Measurements from ENCODE around the gene OCA2.
"Not testable (repeated sequence)": the region's sequence is repeated elsewhere in the genome, so short reads cannot be mapped to it uniquely, and the experiment has no call there.

The OCA2 gene

DNA sequence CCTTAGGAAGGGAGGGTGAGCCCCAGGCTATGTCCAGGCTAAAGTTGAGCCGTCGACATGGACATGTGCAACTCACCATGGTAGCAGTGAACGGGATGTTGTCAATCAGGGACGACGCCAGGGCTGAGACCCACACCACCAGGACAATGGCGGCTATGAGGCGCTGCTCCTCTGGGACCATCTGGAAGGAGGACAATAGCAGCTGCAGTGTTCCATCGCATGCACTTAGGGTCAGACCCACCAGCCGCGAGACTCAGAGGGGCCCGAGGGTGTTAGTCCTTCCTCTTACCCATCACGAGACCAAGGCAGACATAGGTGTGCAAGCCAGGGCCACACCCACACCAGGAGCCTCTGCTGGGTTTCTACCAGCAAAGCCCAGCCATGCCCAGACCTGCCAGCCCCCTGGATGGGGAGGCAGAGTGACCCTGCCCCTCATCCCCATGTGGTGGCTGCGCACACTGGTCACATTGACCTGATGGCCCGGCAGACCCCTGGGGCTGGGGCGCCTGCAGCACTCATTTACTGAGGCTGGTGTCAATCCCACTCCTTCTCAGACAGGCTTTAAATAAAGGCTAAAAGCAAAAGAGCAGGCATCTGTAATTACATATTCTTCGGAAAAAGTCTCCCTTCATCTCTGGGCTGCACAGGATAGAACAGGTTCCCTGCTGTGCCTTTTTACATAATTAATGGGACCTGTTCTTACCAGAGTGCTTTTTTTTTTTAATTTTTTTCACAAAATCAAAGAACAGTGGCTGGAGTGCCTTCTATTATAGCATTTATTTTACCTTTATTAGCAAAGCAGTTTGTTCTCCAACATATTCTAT lies 227.8 kb downstream of the OCA2 start:
- no peak for DNase-seq (ENCODE audit: low spot score)

- no peak for DNase-seq (ENCODE audit: low spot score)
Observed at GRCh38 chr15:27870320-27870719, 228.8 kb downstream of the OCA2 start.

GRCh38 chr15:27869697-27870281 lies 229.3 kb downstream of the OCA2 start:
- no peak for DNase-seq (ENCODE audit: low spot score)

DNA sequence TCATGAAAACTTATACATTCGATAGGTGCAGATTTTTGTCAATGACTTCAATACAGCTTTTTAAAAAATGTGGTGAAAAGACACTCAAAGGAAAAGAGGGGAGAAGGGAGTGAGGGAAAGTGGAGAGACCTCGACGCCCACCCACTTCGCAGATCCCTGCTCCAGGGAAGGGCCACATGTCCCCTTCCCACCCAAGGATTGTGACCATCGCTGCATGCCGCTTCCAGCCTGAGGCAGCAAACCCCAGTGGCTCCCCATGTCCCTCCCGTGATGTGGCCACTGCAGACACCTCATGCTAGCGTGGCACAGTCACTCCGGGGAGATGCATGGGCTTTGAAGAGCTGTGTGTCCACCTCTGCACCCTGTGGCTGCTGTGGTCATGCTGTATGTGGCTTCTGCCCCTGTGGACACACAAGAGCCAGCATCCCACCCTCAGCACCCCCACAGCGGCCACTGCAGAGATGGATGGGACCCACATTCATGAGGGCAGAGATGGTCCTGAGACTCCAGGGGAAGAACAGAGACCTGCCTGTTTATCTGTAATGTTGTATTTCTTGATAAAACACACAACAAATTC lies 230.2 kb downstream of the OCA2 start:
- no peak for DNase-seq (ENCODE audit: low spot score)

GRCh38 chr15:27867861-27868260 lies 231.3 kb downstream of the OCA2 start:
- DNase-seq (ENCODE audit: low spot score), result no peak

- no peak for DNase-seq (ENCODE audit: low spot score)
Observed at GRCh38 chr15:27866505-27867165, 232.5 kb downstream of the OCA2 start.

GRCh38 chr15:27865926-27866325 lies 233.2 kb downstream of the OCA2 start:
- no peak for DNase-seq (ENCODE audit: low spot score)

- DNase-seq (ENCODE audit: low spot score), result no peak
Observed at GRCh38 chr15:27865323-27865922, 233.7 kb downstream of the OCA2 start.

DNA sequence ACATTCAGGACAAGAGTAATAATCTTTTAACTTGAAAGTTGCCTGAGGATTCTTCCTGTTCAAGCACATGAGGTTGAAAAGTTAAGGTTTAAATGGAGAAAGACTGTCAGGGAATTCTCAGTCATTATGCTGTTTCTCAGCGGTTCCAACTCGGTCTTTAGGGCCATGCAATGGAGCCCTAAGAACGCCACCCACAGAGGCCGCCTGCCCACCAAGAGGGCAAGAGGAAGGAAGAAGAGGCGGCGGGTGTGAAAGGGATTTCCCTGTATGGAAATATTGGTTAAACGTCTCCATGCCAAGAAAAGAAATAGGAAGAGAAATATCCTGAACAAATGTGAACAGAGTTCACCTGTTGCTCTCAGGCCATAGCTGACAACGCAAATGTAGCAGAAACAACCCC lies 234.4 kb downstream of the OCA2 start:
- DNase-seq (ENCODE audit: low spot score), result no peak

GRCh38 chr15:27864086-27864485 lies 235.0 kb downstream of the OCA2 start:
- no peak for DNase-seq (ENCODE audit: low spot score)

GRCh38 chr15:27863000-27863399 lies 236.1 kb downstream of the OCA2 start:
- no peak for DNase-seq (ENCODE audit: low spot score)

DNA sequence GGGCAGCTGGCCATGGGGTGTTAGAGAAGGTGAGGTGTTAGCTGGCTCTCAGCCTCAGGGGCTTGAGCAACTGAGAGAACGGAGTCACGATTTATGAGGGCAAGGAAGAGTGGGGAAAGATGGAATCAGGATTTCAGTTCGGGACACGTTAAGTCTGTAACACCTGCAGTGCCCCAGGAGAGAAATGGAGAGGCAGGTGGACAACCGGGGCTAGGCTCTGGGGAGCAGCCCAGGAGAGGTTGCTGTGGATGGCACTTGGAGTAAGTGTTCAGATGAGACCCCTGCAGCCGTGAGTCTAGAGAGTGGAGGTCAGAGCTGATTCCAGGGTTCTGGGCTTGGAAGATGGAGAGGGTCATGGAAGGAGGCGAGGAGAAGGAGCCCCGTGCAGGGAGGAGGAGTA lies 237.9 kb downstream of the OCA2 start:
- no peak for DNase-seq (ENCODE audit: low spot score)

DNA sequence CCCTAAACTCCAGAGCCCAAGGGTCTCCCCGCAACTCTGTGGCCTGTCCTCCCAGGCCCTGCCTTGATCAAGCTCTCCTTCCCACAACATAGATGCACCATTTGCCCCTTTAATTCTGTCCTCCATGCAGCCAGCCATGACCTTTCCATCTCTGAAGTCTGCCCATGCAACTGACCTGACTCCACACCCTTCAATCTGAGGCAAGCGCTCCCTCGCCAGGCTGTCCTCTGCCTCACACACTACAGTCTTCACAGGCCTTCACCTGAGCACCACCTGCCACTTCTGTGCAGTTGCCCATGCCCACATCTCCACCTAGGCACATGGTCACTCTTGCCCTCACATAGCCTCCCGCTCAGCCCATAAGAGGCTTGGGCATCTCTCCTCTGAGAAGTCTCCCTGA lies 244.0 kb downstream of the OCA2 start:
- DNase-seq (ENCODE audit: low spot score), result no peak

DNA sequence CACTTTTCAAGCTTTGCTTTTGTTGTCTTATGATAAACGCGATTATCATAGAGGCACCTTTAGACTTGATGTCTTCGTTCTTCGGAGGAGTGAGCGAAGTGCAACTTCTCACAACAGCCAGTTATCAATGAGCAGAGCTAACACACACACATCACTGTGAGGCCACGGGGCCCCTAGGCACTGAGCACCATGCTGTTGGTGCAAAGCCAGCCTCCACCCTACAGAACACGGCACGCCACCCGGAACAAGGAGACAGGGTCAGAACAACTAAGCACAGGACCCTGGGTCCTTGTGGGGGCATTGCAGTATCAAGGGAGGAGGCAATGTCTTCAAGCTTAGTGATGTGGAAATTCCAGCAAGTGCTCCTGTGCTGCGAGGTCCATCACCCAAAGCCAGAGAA lies 244.5 kb downstream of the OCA2 start:
- no peak for DNase-seq (ENCODE audit: low spot score)

DNA sequence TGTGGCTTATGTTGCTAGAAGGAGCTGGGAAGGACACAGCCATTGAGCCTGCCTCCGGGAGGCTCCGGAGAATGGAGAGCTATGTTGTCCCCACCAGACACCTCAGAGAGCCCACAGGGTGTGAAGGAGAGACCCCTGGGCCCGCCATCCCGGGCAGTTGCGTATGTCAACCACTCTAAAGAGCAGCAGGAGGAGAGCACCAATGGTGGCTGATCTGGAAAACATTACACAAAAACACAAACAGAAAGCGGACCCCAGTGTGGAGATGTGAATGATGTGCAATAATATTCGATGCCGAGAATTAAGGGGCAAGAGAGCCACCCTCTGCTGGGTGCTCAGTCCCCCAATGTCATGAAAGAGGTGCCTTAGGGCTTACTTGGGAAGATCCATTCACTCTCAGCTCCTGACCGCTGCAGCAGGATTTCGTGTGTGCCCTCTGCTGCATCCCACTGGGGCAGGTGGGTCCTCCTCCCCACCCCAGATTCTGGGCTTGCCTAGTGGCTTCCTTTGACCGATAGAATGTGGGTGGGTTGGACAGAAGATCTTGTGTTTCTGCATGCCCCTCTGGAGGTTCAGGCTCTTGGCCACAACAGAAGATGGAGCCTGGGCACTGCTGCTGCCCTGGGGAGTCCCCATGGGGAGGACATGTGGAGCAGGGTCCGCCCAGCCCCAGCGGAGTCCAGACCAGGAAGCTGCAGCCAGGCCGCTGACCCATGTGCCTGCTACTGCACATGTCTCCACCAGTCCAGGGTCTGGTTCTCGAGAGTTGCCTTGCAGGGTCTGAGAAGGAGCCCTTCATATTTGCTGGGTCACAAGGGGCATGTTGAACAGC lies 245.3 kb downstream of the OCA2 start:
- no peak for DNase-seq (ENCODE audit: low spot score)

DNA sequence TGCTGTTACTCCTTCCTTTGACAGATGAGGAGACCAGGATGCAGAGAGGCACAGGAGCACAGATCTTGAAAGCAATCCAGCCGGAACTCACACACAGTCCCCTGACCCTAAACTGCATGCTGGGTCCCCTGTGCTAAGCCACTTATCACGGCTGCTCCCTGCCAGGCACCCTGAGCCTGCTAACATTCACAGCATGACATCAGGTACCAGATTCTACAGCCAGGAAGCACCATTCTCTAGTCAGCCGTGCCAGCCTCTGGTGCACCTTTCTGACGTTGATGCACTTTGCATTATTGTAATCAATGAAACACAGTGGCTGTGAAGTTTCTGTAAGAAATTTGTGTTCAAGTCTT lies 247.3 kb downstream of the OCA2 start:
- DNase-seq (ENCODE audit: low spot score), result no peak

DNA sequence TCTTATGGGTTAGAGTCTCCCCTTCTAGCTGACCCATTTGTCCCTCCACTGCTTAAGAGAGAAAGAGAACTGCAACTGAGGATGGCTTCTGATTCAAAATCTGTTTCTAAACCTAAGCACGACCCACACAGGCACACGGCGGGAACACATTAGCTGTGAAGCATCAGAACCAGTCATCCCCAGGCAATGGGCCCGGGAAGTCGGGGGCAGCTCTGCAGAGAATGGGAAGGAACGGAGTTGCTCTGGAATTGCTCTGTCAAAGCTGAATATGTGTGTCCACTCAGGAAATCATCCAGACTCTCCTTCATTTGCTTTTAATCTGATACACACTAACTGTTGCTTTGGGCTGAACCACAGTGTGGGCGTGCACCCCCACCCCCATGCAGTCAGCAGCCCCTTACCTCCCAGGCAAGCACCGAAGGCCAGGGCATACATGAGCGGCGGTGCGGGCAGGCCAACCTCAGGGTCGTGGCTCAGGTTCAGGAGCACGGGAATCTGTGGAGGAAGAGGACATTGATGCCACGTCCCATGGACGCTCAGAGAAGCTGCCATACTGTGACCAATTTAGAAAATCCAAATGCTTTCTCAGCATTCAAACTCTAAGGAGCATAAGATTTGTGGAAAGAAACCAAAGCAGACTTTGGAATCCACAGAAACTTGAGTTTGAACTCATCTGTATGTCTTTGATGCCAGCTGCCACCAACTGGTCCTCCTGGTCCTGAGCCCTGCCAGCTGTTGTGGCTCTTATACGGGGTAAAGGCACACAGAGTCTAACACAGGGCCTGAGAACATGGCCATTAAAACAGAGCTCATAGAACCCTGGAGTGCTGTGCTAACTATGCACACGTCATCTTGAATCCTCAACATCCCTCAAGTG lies 247.9 kb downstream of the OCA2 start:
- no peak for DNase-seq (ENCODE audit: low spot score)

DNA sequence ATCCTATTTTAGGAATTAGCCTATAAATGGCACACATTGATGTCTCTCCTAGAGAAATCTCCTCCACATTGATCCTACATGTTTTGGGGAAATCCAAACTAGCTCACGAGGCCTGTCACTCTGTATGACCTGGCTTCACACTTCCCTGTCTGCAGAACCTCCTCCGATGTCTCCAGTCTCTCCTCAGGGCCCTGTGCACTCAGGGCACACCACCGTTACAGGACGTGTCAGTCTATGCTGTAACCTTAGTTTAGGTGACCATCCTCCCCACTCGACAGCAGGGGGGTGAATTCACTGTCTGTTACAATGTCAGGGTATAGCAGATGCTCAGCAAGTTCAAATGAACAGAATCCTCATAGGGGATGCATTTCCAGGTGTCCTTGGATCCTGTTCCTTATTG lies 249.1 kb downstream of the OCA2 start:
- no peak for DNase-seq (ENCODE audit: low spot score)

GRCh38 chr15:27848936-27849335 lies 250.2 kb downstream of the OCA2 start:
- DNase-seq (ENCODE audit: low spot score), result not testable (repeated sequence)
